HAP-1 (cell line): ENCODE measurements around the gene CORIN.
"Not testable (repeated sequence)": the region's sequence is repeated elsewhere in the genome, so short reads cannot be mapped to it uniquely, and the experiment has no call there.

Source experiments
- DNase-seq, 2 experiments: peaks; one replicate each; pipeline ENCODE4 v3.0.0-alpha.2; 2016 to 2020; ENCODE audit warnings: low spot score in 2 of 2
- H3K27me3 ChIP-seq: fragments of 250-450 bp; sonication (Bioruptor Pico); 2 replicates; pipeline ENCODE4 v1.5.1; 2020; ENCODE audit warnings: low read depth, mild to moderate bottlenecking, moderate library complexity
- H3K36me3 ChIP-seq: fragments of 250-450 bp; sonication (Bioruptor Pico); replicated peaks from 2 replicates; pipeline ENCODE4 v1.5.1; 2020; ENCODE audit warnings: mild to moderate bottlenecking
- H3K4me1 ChIP-seq: fragments of 250-450 bp; sonication (Bioruptor Pico); 2 replicates; pipeline ENCODE4 v1.5.1; 2020; ENCODE audit warnings: mild to moderate bottlenecking
- H3K4me3 ChIP-seq: fragments of 250-450 bp; sonication (Bioruptor Pico); 2 replicates; pipeline ENCODE4 v1.5.1; 2020; ENCODE audit warnings: mild to moderate bottlenecking, moderate library complexity
- H3K9me3 ChIP-seq: fragments of 250-450 bp; sonication (Bioruptor Pico); 2 replicates; pipeline ENCODE4 v1.5.1; 2020; ENCODE audit warnings: mild to moderate bottlenecking, moderate library complexity
- in situ Hi-C: fragments of 300-500 bp; cut with MboI; formaldehyde crosslinking; loops from 3 replicates; pipeline ENCODE4 v1.14.3; 2020; ENCODE audit warnings: low sequenced_read_pairs, inconsistent platforms, mixed read lengths

The CORIN gene

DNA sequence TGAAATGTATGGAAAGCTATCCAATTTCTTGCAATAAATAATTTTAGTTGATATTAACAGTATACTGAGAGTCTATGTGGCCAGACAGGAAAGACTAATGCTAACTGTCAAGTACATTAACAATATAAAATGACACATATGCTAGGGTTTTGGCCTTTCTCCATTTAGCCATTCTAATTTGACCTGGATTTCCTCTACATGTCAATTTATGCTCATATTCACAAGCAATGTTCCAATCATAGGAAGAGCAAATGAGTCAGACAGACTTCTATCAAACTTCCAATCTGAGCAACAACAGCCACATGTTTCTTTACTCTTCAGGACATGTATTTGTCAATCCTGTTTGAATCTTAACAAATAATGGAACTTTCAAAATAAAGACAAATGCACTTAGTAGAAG lies 53.6 kb downstream of the CORIN start:
- no peaks in the 10 kb centered on the region for H3K4me1 ChIP-seq
- in situ Hi-C loops, result no loop called here
- no peaks in the 10 kb centered on the region for H3K9me3 ChIP-seq
- no peaks in the 10 kb centered on the region for H3K27me3 ChIP-seq
- no peak for DNase-seq
- no peaks in the 10 kb centered on the region for H3K36me3 ChIP-seq
- H3K4me3 ChIP-seq, result no peak overlapping the region

DNA sequence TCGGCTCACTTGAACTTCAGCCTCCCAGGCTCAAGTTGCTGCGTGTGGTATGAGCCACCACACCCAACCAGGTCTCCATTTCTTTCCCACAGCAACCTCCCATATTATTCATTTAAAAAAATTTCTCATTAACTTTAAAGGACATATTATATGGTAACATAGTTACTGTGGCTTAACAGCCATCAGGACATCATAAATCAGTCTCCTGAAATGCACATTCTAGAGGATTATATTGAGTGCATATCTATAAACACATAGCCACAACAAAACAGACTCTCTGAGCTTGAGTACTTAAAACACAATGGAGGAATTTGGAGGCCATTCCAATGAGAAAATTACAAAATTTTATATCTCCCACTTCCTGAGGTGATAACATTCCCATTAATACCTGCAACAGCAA lies 61.5 kb downstream of the CORIN start:
- H3K27me3 ChIP-seq, result no peaks in the 10 kb centered on the region
- no peaks in the 10 kb centered on the region for H3K4me1 ChIP-seq
- in situ Hi-C loops, result no loop called here
- no peaks in the 10 kb centered on the region for H3K36me3 ChIP-seq
- H3K4me3 ChIP-seq, result no peak overlapping the region
- peak; percentile 8 to 31 for DNase-seq
- no peaks in the 10 kb centered on the region for H3K9me3 ChIP-seq

DNA sequence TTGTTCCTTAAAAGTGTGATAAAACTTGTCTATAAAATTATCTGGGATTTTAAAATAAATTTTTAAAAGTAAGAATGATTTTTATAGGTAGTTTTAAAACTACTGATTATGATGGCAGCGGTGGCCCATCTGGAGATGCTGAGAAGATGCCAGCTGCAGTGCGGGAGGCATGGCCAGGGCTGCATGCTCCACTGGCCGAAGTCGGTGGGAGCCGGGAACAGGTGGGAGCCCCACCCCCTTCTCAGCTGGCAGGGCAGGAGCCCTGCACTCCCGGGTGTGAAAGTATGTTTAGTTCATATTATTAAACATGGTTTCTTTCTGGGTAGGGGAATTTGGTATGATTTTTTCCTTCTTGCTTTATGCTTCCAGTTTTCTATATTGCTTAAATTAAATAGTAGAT lies 63.8 kb downstream of the CORIN start:
- Histone ChIP-seq H3K4me3 (no peak overlapping the region), H3K36me3 (no peaks in the 10 kb centered on the region), H3K4me1 (no peaks in the 10 kb centered on the region), H3K27me3 (no peaks in the 10 kb centered on the region), H3K9me3 (no peaks in the 10 kb centered on the region)
- in situ Hi-C loops, result no loop called here
- no peak for DNase-seq

DNA sequence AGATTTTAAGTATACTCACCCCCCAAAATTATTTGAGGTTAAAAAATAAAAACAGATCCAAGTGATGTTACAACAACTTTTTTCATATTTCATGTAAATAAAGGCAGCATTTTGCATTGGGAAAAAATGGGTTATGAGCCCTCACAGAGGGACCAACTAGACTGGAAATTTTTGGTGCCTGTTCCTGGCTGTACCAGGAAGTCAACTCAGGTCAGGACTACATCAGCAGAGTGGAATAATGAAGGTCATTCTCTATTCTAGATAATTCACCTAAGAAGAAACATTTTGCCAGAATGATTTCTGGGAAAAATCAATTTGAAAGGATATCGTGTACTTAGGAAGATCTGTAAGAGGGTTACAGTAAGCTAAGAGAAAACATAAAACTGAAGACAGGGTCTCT lies 66.8 kb downstream of the CORIN start:
- Histone ChIP-seq H3K4me1 (no peaks in the 10 kb centered on the region), H3K36me3 (no peaks in the 10 kb centered on the region), H3K27me3 (no peaks in the 10 kb centered on the region), H3K4me3 (no peak overlapping the region), H3K9me3 (no peaks in the 10 kb centered on the region)
- no peak for DNase-seq
- in situ Hi-C loops, result no loop called here

DNA sequence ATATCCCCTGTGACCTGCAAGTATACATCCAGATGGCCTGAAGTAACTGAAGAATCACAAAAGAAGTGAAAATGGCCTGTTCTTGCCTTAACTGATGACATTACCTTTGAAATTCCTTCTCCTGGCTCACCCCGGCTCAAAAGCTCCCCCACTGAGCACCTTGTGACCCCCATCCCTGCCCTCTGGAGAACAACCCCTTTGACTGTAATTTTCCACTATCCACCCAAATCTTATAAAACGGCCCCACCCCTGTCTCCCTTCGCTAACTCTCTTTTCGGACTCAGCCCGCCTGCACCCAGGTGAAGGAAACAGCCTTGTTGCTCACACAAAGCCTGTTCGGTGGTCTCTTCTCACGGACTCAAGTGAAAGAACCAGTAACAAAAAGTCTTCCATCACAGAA lies 69.9 kb downstream of the CORIN start:
- H3K9me3 ChIP-seq, DNase-seq, H3K4me1 ChIP-seq, H3K27me3 ChIP-seq, H3K36me3 ChIP-seq, in situ Hi-C loops, H3K4me3 ChIP-seq: not testable (repeated sequence)

DNA sequence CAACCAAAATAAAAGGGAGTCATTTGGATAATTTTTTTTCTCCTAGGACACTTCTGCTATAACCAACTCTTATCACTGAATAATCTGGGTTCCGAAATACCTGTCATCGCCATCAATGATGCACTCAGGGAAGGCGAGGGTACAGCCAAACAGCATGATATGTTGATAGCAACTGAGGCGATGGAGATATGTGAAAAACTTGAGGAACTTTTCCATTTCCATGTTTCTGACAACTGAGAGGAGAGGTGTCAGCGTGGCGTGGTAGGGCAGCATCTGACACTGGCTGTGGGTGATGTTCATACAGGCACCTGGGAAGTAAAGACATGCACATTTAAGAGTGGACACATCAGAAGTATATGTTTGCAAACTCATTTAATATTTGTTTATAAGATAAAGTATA lies 74.6 kb downstream of the CORIN start:
- in situ Hi-C loops, result no loop called here
- Histone ChIP-seq H3K4me1 (no peaks in the 10 kb centered on the region), H3K9me3 (no peaks in the 10 kb centered on the region), H3K27me3 (no peaks in the 10 kb centered on the region), H3K4me3 (no peak overlapping the region), H3K36me3 (no peaks in the 10 kb centered on the region)
- no peak for DNase-seq

DNA sequence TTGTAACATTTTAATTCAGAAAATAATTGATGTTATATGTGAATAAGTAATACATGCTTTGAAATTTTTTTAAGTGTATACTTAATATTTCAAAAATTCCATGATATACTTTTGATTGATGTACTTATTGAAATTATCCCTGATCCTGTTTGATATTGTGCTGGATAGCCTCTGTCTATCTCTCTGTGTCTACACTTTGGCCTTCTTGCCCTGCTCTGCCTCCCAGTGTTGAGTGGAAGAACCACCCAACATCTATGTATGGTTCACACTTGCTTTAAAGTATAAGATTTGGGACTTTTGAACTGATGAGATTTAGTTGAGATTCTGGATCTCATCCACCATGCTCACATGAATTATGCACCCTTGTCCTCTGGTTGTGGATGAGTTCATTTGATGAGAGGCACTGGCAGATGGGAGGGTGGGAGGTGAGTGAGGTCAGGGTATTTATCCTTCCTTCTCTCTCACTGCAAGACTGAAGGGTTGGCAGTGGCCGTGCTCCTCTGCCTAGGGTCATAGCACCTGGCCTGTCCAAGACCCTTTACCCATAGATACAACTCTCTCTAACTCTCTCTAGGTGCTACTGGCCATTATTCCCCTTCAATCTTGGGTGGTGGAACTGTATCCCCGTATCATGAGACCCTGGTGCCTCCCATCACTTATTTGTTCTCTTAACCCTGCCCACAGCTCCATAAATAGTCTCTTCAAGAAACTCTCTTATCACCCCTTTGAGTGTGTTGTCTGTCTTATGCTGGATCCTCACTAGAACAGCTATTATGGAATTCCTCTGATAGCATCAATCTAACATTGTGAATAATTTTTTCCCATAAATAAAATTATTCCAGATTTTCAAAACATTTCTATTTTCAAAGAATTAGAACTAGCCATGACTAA lies 75.2 kb downstream of the CORIN start:
- in situ Hi-C loops, result no loop called here
- H3K27me3 ChIP-seq, result no peaks in the 10 kb centered on the region
- H3K9me3 ChIP-seq, result no peaks in the 10 kb centered on the region
- no peaks in the 10 kb centered on the region for H3K4me1 ChIP-seq
- no peak for DNase-seq
- H3K4me3 ChIP-seq, result no peak overlapping the region
- no peaks in the 10 kb centered on the region for H3K36me3 ChIP-seq

DNA sequence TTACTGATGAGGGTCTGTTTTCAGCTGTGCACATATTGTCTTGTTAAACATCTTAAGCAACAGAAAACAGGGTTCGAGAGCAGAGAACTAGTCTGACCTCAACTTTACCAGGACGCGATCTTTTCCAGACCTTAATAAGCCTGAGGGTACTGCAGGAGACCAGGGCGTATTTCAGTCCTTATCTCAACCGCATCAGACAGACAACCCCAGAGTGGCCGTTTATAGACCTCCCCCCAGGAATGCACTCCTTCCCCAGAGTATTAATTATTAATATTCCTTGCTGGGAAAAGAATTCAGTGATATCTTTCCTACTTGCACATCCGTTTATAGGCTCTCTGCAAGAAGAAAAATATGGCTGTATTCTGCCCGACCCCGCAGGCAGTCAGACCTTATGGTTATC lies 84.6 kb downstream of the CORIN start:
- H3K36me3 ChIP-seq, in situ Hi-C loops: not testable (repeated sequence)

DNA sequence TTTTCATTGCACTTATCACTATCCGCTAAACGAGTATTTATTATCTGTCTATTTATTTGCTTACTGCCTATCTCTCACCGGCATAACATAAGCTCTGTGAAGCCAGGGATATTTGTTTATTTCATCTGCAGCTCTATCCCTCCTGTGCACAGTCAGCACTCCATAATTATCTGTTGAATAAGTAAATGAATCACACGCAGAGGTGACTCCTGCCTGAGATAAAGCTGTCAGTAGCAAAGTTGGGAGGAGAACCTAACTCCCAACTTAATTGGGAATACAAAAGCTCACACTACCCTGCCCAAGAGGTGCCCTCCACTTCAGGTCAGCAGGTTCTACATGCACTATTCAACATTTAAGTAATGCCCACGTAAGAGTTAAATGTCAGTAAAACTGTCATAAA lies 85.7 kb downstream of the CORIN start:
- no peak overlapping the region for H3K4me3 ChIP-seq
- no peak for DNase-seq

More for the DNA sequence above, 84.6 kb downstream of the CORIN start:
- not testable (repeated sequence) for H3K27me3 ChIP-seq, H3K9me3 ChIP-seq, H3K4me1 ChIP-seq, DNase-seq, H3K4me3 ChIP-seq

DNA sequence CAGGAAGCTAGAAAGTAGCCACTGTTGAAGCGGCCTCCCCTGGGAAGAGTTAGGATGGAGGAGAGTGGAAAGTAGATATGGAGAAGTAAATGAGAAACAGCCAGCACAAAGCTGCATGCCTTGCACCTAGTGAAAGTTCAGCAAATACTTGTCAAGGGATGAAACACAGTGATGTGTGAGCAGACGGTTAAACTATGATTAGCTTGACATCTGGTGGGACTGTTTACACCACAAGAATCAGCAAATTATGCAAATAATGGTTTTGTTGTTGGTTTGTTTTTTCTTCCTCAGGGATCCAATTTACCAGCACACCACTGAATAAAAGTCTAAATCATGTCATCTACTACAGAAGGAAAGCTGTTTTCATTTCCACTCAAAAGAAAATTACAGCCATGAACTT lies 87.1 kb downstream of the CORIN start:
- H3K4me3 ChIP-seq, result no peak overlapping the region
- no peak for DNase-seq
- H3K4me1 ChIP-seq, result peaks cover 5% of the 10 kb centered on the region; the same call in 1 of the 2 replicates
- H3K36me3 ChIP-seq, result no peaks in the 10 kb centered on the region
- in situ Hi-C loops, result no loop called here
- H3K9me3 ChIP-seq, result 0 out of 2 replicates have a peak, but pooled peaks cover 3% of the 10 kb centered on the region
- no peaks in the 10 kb centered on the region for H3K27me3 ChIP-seq

More for the DNA sequence above, 85.7 kb downstream of the CORIN start:
- Histone ChIP-seq H3K9me3 (0 out of 2 replicates have a peak, but pooled peaks cover 3% of the 10 kb centered on the region), H3K27me3 (no peaks in the 10 kb centered on the region), H3K4me1 (peaks cover 4% of the 10 kb centered on the region; the same call in 1 of the 2 replicates), H3K36me3 (no peaks in the 10 kb centered on the region)
- in situ Hi-C loops, result no loop called here

DNA sequence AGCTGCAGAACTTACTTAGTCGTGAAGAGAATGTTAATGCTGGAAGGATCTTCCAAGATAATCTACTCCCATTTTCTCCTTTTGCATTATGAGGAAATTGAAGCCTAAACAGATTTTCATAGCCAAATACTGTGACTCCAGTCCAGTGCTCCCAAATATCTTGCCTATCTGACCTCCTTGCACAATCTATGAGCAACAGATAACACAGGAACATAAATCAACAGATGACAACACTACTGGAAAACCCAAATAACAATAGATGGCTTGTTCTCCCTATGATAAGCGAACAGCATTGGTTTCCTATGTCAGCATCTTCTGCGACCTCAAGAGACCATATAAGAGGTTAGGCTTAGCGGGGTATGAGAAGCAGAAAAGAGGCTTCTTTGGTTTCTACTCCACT lies 88.0 kb downstream of the CORIN start:
- Histone ChIP-seq H3K36me3 (no peaks in the 10 kb centered on the region), H3K9me3 (0 out of 2 replicates have a peak, but pooled peaks cover 3% of the 10 kb centered on the region), H3K4me1 (peaks cover 5% of the 10 kb centered on the region; the same call in 1 of the 2 replicates), H3K27me3 (no peaks in the 10 kb centered on the region), H3K4me3 (no peak overlapping the region)
- no peak for DNase-seq
- in situ Hi-C loops, result no loop called here

DNA sequence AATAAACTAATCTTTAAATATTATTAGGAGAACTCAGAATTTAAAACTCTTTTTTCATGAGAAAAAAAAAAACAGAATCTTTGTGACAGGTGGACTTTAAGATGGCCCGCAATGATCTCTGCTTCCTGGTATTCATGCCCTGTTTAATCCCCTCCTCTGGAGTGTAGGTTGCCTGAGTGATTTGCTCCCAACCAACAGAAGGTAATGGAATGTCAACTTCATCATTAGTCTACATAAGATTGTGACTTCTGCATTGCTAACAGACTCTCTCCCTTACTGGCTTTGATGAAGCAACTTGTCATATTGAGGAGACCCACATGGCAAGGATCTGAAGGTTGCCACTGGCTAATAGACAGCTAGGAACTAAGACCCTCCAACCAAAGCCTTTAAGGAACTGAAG lies 88.8 kb downstream of the CORIN start:
- H3K27me3 ChIP-seq, result no peaks in the 10 kb centered on the region
- no peaks in the 10 kb centered on the region for H3K36me3 ChIP-seq
- no peak overlapping the region for H3K4me3 ChIP-seq
- in situ Hi-C loops, result no loop called here
- peaks cover 5% of the 10 kb centered on the region; the same call in 1 of the 2 replicates for H3K4me1 ChIP-seq
- no peak for DNase-seq
- 0 out of 2 replicates have a peak, but pooled peaks cover 3% of the 10 kb centered on the region for H3K9me3 ChIP-seq

DNA sequence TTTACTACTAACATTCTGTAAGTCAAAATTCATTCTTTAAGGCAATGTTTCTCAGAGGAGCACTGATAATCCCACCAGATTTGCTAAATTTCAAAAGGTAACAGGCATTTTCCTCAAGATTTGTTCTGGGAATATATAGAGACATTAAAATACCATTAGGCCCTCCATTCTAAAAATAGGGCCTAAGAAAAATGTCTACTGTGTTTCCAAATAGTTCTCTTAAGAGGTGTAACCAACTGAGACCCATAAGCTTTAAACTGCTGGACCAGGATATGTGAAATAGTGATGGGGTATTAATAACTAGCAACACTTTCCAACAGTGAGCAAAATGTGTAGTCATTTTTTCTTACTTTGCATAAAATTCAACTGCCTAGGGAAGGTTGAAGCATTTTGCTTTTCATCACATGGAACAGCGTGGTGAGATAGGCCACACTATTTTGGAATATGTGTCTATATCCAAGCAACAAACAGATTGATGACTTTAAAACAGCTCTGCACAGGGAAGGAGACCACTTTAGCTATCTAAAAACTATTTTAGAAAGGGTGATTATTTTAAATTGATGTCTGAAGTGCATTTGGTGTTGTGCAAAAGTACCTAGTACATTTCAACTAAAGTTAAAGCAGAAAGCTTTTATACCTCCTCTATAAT lies 89.9 kb downstream of the CORIN start:
- no peaks in the 10 kb centered on the region for H3K36me3 ChIP-seq
- H3K4me3 ChIP-seq, result no peak overlapping the region
- H3K27me3 ChIP-seq, result no peaks in the 10 kb centered on the region
- no peak for DNase-seq
- in situ Hi-C loops, result no loop called here
- H3K4me1 ChIP-seq, result peaks cover 5% of the 10 kb centered on the region; the same call in 1 of the 2 replicates
- 0 out of 2 replicates have a peak, but pooled peaks cover under 1% of the 10 kb centered on the region for H3K9me3 ChIP-seq

DNA sequence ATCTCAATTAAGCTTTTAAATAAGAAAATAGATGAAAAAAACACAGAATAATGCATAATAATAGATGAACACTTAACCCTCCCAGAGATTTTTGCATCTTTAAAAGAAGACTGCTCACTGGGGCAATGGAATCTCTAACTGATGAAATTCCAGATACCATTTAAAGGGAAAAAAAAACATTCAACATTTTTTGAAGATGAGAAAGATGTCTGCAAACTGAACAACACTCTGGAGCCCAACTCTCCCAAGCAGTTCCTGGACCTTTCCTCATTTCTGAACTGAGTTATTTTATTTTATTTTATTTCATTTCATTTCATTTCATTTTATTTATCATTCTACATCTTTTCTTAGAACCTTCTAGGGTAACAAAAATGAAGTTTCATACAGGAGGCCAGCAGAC lies 90.7 kb downstream of the CORIN start:
- in situ Hi-C loops, result no loop called here
- Histone ChIP-seq H3K4me1 (peaks cover 5% of the 10 kb centered on the region; the same call in 1 of the 2 replicates), H3K9me3 (no peaks in the 10 kb centered on the region), H3K4me3 (no peak overlapping the region), H3K36me3 (no peaks in the 10 kb centered on the region), H3K27me3 (no peaks in the 10 kb centered on the region)
- peak in 1 of 2 experiments; percentile 13 for DNase-seq
